GM19035 (cell line): ENCODE results near the gene KCTD10.
"Not testable (repeated sequence)": the region's sequence is repeated elsewhere in the genome, so short reads cannot be mapped to it uniquely, and the experiment has no call there.

Experiments
- ATAC-seq: cut with Tn5 transposase; IDR thresholded peaks from one replicate; pipeline ENCODE4 v1.9.1; 2021; ENCODE audit not compliant: unreplicated experiment

KCTD10 gene

GRCh38 chr12:109423392-109423791 lies 53.7 kb downstream of the KCTD10 start:
- no peak for ATAC-seq

GRCh38 chr12:109422251-109422650 lies 54.8 kb downstream of the KCTD10 start:
- ATAC-seq, result no peak

- no peak for ATAC-seq
These were observed 55.6 kb downstream of the KCTD10 start for GRCh38 chr12:109421355-109422087.

DNA sequence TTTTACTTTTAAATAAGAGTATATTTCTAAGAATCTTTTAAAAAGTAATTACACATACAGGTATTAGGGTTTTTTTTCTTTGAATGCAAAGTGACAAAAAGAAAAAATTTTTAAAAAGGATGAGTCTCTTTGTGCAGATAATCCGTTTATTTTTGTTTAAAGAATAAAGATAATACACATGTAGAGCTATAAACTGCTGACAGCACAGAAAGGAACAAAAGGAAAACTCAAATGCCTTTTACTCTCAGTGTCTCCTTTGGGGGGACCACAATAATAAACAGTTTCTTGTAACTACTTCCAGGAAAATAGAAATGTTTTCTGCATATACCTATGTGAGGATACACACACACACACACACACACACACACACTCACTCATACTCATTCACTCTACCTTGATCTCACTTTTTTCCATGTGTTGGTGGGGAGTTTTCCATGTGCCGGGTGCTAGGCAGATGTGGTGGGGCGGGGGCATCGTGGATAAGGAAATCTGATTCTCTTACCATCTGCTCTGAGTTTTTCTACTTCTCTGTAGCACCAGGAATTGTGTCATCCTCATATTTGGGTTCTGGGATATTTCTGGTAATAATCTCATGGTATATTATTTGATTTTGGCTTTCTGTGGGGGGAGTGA lies 58.1 kb downstream of the KCTD10 start:
- no peak for ATAC-seq

- not testable (repeated sequence) for ATAC-seq
These were observed 71.0 kb downstream of the KCTD10 start for GRCh38 chr12:109406147-109406546.

GRCh38 chr12:109404841-109405240 lies 72.3 kb downstream of the KCTD10 start:
- ATAC-seq, result not testable (repeated sequence)
